Stimulated activated CD8-positive, alpha-beta memory T cell treated with anti-CD3 and anti-CD28 coated beads, Interleukin-15, amount 100 ng/mL, for 24 hours (primary cell): ENCODE measurements around the gene GARRE1.
"Not testable (repeated sequence)": the region's sequence is repeated elsewhere in the genome, so short reads cannot be mapped to it uniquely, and the experiment has no call there.

Experiments used
- DNase-seq: peaks from one replicate; pipeline ENCODE4 v3.0.0-alpha.2; 2020; ENCODE audit warnings: low read depth

Gene GARRE1

DNA sequence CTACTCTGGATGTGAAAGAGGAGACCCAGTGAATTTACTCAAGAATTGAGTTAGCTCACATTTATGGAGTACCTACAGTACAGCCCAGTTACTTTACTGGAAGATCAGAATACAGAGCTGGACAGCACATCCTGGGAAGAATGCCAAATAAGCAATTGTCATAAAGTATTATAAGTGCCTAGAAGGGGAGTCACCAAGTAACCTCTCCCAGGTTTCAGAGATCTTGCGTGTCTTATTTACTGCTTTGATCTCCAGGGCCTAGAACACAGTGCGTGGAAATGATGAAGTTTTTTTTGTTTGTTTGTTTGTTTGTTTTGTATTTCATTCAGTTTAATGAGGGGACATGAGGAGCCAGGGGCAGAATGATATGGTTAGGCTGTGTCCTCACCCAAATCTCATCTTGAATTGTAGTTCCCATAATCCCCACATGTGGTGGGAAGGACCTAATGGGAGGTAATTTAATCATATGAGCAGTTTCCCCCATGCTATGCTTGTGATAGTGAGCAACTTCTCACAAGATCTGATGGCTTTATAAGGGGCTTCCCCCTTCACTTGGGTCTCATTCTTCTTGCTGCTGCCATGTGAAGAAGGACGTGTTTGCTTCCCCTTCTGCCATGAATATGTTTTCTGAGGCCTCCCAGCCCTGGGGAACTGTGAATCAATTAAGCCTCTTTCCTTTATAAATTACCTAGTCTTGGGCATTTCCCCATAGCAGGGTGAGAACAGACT is 5.2 kb downstream of the GARRE1 start:
- DNase-seq, result no peak

DNA sequence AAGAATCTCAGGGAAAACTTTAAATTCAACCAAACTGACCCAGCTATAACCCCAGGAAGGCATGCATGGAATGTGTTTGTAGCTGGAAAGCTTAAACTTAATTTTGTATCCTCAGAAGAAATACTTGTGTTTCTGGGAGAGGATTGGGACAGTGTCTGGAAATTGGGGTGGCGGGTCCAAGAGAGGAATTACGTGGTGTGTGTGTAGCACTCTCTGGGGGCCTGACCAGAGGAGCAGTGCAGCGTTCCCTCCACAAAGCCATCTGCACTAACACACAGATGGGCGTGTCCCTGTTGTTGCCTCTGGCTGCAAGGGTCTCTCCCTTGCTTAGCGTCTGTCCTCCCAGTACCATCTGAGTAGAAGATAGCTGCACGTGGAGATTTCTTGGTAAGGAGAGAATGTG is 6.4 kb downstream of the GARRE1 start:
- DNase-seq, result no peak

DNA sequence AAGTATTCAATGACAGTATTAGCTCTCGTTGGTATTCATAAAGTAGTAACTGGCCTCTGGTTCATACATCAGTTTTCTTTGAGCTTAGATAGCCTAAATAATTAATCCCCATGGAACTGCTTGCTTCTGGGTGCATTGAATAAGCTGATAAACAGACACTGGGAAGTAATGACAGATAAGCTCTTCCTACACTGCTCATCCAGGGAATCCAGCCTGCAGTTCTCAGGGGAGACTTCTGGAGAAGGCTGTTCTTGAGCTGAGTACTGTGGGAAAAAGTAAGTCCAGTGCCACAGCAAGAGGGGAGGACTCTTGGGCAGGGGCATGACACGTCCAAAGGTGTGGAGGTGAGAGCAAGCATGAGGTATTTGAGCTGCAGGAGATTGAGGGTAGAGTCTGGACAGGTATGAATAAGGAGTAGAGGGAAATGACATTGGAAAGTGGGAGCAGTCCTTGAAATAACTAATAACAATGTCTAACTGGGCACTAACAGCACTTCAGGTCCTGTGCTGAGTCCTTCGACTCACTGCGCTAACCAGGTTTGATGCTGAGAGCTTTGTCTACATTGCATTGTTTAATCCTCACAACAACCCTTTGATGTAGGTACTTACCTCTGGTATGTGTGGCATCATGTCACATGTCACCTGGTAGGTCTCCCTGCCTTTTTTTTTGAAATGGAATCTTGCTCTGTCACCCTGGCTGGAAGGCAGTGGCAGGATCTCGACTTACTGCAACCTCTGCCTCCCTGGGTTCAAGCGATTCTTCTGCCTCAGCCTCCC is 7.2 kb downstream of the GARRE1 start:
- no peak for DNase-seq

- DNase-seq, result no peak
These were observed 9.4 kb downstream of the GARRE1 start for GRCh38 chr19:34263745-34264237.

GRCh38 chr19:34265221-34265650 is 10.9 kb downstream of the GARRE1 start:
- DNase-seq, result no peak

- DNase-seq, result no peak
These were observed 14.7 kb downstream of the GARRE1 start for GRCh38 chr19:34269081-34269480.

- DNase-seq, result no peak
These were observed 15.1 kb downstream of the GARRE1 start for GRCh38 chr19:34269489-34269888.

DNA sequence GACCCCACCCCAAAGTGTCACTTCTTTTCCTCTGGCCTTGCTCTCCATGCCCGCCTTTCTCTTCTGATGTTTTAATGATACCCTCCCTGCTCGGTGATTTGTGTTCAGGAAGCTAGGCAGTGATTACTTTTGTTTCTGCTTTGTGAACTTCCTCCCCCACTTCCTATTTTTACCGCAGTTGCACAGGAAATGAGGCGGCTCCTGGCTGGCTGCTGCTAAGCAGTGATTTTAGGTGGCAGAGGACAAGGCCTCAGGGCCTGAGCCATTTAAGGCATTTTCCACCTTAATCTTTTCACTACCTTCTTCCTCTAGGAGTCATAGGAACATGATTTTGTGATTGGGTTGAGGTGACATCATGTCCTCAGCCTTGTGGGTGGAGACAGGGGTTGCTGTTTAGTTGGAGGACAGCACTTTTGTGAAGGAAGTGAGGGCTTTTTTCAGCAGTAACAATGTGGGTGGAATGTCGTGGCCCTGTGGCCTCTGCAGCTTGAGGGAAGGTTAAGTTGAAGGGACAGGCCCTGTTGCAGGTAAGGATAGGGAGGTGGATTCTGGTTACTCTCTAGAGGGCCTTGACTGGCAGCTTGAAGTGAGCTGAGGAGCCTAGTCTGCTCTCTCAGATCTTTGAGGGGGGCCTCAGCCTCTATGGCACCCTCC is 15.7 kb downstream of the GARRE1 start:
- DNase-seq, result peak; percentile 3

GRCh38 chr19:34273121-34273520 is 18.8 kb downstream of the GARRE1 start:
- no peak for DNase-seq

DNA sequence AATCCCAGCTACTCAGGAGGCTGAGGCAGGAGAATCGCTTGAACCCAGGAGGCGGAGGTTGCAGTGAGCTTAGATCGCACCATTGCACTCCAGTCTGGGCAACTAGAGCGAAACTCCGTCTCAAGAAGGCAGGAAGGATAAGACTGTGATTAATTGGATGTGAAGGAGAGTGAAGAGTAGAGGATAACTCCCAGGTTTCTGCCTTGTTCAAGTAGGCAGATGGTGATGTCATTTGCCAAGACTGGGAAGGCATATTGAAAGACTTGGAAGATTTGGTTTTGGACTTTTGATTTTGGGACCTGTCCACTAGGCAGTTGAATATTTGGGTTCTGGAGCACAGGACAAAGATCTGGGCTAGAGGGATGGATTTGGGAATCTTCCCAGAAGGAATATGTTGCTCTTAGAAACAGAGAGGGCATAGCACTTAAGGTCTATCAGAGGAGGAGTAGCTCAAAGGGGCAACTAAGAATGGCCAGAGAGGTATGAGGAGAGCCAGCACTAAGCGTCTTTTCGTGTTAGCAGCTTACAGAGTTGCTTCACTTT is 20.0 kb downstream of the GARRE1 start:
- no peak for DNase-seq

- DNase-seq, result no peak
These were observed 20.7 kb downstream of the GARRE1 start for GRCh38 chr19:34274827-34275625.

- no peak for DNase-seq
These were observed 21.4 kb downstream of the GARRE1 start for GRCh38 chr19:34275705-34276104.

- no peak for DNase-seq
These were observed 22.3 kb downstream of the GARRE1 start for GRCh38 chr19:34276614-34277013.

DNA sequence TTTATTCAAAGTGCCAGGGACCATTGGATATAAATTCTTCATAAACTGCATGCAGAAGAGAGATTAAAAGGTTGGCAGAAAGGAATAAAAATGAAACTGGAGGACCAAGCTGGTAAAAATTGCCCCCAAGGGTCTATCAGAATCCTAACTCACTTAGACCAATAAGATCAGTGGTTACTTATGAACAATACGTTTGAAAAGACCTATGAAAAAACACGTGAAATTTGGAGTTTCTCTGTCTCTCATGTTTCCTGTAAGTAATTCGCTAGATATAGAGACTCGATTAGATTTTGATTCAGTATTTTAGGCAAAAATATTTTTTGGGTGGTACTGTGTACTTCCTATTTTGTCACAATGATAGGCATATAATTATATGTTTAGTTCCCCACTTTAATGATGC is 22.9 kb downstream of the GARRE1 start:
- DNase-seq, result no peak

- no peak for DNase-seq
These were observed 24.4 kb downstream of the GARRE1 start for GRCh38 chr19:34278783-34279182.

DNA sequence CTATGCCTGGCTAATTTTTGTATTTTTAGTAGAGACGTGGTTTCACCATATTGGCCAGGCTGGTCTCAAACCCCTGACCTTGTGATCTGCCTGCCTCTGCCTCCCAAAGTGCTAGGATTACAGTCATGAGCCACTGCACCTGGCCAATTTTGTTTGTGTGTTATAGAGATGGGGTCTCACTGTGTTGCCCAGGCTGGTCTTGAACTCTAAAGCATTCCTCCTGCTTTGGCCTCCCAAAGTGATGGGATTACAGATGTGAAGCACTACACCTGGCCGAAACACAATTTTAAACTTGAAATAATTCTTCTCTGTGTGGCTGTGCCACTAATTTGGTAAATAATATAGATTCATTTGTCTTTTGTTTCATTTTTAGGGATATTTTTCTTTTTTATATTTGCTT is 27.1 kb downstream of the GARRE1 start:
- not testable (repeated sequence) for DNase-seq

- DNase-seq, result no peak
These were observed 28.5 kb downstream of the GARRE1 start for GRCh38 chr19:34282611-34283519.

DNA sequence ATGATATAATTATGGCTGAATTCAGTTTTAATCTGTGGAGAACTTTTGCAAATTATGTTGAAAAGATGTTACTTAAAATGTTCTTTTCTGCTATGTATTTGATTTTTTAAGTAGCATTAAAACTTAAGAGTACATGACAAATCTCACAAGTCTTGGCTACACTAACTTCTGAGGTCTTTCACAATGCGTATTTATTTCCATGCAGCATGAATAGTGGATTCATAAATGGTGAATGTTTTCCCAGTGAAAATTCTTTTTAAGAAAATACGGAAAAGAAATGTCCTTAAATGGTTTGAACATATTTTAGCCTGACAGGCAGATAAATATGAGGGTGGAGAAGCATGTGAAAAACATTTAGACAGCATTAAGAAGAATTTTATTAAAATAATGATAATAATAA is 30.2 kb downstream of the GARRE1 start:
- no peak for DNase-seq

GRCh38 chr19:34287662-34288140 is 33.3 kb downstream of the GARRE1 start:
- no peak for DNase-seq

DNA sequence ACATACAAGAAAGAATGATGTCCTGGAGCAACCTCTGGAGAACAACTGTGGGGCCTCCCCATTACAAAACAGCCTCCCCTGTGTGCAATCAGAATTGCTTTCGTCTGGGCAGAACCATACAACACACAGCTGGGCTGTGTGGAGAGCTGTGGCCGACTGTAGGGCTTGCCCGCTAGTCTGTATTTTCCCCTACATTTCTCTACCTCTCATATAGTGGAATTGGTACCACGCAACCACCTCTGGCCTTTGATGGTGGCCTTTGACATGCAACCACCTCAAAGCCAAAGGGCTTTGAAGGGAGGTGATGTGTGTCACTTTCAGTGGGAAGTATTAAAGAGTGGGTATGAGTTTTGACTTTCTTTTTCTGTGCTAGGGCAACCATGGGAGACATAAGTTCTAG is 34.0 kb downstream of the GARRE1 start:
- no peak for DNase-seq
